NCI-H1048 (cell line): ENCODE data around the gene KRTAP5-6.

ENCODE experiments used
- DNase-seq: peaks from one replicate; lab custom pipeline; 2025; lab: John Stamatoyannopoulos, UW

Gene KRTAP5-6

GRCh38 chr11:1702506-1702905, 5.5 kb downstream of the KRTAP5-6 start:
- DNase-seq, result no peak

DNA sequence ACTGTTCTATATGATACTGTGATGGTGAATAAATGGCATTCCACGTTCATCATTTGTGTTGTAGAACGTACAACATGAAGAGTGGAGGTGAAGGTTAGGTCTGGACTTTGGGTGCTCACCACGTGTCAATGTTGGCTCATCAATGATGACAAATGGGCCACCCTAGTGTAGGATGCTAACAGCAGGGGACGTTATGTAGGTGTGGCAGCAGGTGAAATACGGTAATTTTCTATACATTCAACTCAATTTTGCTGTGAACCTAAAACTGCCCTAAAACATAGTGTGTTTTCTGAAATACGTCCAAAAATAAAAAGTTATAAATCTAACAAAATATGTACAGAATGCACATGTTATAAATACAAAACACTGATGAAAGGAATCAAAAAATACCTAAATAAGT, 6.2 kb downstream of the KRTAP5-6 start:
- no peak for DNase-seq

- no peak for DNase-seq
Measured at GRCh38 chr11:1705126-1706052, 8.4 kb downstream of the KRTAP5-6 start.

GRCh38 chr11:1706634-1707400, 9.8 kb downstream of the KRTAP5-6 start:
- no peak for DNase-seq

DNA sequence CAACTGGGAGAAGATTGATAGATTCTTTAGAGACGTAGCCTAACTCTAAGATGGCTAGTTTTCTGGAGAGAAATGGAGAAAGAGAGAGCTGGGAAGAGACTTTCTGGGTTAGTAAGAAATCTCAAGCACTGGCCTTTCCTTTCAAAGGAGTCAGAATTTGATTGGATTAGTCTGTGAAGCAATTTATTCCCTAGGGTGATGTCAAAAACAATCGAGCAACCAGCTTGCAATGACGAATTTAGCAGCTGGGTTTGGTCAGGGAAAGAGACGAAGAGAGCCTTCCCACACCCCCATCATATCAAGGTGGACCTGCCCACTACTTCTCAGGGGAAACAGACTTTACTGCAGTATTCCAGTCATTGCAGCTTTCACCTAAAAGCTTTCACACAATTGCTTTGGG, 10.8 kb downstream of the KRTAP5-6 start:
- DNase-seq, result no peak

DNA sequence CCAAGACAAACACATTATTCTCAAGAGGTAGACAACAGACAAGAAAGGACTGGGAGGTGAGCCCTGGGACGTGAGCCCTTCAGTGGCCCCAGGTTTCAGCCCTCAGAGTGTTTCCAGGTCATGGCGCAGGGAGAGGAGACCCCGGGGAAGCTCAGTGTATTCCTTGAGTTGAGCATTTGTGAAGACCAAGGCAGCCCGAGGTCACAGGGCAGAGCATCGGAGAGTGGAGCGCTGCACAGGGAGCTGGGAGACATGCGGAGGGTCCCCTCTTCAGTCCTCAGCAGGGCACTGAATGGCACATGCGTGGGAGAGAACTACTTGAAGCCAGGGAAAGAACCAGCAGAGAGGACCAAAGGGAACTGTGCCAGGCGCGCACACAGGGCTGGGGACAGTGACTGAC, 11.7 kb downstream of the KRTAP5-6 start:
- DNase-seq, result no peak

DNA sequence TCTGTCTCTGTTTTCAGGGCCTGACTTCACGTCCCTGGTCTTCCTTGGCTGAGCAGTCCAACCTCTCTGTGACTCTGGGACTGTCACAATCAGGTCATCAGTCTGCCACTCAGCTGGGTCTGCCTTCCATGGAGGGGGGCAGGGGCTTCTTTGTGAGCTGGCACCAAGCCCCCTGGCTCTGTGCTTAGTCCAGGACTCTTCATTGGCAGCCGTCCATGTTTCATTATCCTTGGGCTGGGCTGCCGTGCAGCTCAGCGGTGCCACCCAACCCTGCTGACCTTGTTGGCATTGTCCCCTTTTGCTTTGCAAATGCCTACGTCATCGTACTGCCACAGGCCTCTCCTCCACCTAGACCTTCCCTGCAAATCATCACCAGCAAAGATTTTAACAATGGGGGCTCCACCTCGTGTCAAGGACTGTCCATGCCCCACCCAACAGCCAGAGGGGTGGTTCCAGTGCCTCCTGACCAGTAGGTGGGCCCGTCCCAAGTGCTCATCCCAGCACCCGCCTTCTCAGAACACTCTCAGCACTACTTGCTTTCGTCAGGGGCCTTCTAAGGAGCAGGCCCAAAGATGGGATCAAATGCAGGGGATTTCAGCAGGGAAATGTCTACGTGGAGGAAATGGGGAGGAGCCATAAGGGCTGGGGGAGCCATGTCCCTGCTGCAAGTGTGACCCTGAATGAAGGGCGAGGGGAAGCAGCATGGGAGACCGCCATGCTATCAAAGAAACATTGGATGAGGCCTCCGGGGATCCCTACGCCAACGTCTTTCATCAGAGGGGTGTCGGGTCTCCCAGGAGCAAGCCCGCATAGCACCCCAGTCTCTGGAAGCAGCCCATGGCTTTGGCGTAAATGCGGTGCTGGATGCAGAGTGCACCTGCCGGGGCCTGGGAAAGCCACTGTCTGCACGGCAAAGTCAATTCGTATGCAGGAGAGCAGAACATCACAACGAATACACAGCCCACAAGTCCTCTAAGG, 18.2 kb downstream of the KRTAP5-6 start:
- DNase-seq, result no peak

DNA sequence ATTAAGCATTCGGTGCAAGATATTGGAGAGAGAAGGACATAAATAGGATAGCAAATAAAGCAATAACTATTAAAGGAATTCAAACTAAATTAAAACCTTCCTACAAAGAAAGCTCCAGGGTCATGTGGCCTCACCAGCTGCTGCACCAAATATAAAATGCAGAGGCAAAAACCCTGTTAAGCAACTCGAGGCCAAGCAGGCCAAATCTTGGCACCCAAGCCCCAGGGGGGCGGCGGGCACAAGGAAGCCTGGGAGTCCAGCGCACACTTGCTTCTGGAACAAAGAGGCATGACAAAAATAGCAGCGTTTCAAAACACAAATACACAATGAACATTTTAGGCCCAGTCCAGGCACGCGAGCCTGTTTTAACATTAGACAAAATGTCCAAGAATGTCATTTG, 20.8 kb downstream of the KRTAP5-6 start:
- no peak for DNase-seq

- DNase-seq, result no peak
Measured at GRCh38 chr11:1718326-1718725, 21.3 kb downstream of the KRTAP5-6 start.

DNA sequence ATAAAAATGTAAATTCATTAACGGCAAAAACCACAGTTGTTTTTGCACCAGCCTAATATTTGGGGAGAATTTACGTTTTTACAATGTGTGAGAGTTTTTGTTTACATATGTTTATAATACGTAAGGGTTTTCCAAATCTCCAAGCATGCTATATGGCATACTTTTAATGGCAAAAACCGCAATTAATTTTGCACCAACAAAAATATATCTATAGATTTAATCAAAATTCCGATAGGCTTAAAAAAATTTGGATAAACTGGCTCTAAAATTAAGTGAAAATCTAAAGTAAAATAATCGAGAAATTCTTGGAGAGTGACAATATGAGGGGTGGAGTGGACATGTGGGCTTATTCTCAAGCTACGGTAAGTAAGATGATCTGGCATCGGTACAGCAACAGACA, 22.8 kb downstream of the KRTAP5-6 start:
- DNase-seq, result no peak

- no peak for DNase-seq
Measured at GRCh38 chr11:1727096-1727690, 30.2 kb downstream of the KRTAP5-6 start.

- DNase-seq, result no peak
Measured at GRCh38 chr11:1727861-1728260, 30.9 kb downstream of the KRTAP5-6 start.

DNA sequence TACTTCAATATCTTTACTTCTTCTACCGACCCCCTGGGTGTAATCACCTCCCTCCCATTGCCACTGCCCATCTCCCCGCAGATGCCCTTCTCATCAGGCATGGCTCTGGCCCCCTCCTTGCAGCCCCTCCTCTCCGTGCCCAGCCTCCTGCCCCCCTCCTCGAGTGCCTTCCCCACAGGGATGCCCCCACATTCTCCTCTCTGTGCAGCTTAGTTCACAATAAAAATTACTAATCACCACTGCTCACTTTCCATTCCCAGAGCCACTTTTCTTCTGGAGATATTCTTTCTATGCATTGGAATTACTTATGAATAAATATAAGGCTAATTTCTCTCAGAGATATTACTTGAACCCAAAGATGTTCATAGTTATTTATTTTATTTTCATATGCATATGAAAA, 31.3 kb downstream of the KRTAP5-6 start:
- no peak for DNase-seq

- no peak for DNase-seq
Measured at GRCh38 chr11:1728931-1729691, 32.1 kb downstream of the KRTAP5-6 start.

DNA sequence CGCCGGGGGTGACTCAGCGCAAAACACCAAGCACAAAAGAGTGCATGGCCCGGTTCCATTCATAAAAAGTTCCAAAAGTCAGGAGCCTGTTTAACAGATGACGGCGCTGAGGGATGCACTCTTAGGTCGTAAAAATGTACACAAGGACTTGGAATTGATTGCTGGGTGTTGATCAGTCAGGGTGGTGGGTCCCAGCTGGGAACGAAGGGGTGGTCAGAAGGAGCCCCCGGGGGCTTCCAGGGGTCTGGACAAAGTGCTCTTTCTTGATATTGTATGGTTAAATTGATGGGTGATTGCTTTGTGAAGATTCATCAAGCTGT, 32.7 kb downstream of the KRTAP5-6 start:
- no peak for DNase-seq

GRCh38 chr11:1730059-1730629, 33.1 kb downstream of the KRTAP5-6 start:
- DNase-seq, result no peak

GRCh38 chr11:1731451-1732059, 34.6 kb downstream of the KRTAP5-6 start:
- DNase-seq, result no peak

DNA sequence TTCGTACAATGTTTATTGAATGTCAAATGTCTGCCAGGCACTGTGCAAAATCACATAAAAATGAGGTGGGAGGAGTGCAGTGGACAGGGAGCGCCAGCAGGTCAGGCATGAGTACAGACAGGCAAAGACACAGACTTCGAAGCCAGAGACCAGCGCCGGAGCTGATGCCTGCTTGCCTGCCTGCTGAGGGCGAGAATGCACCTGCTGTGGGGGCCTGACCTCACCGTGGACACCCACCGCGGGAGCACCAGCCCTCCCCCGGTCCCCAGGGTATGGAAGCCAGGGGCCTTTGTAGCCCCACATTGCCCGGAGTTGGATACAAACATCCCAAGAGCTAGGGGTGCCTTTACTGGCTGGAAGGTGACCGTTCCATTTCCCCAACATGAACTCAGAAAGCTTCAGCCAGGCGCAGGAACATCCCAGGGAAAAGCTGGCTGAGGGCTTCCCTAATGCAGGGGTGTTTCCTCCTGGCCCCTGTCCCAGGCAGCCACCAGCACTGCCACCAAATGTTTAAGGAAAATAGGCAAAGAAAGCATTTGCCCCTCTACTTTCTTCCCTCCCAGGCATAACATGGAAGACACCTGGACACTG, 35.5 kb downstream of the KRTAP5-6 start:
- no peak for DNase-seq

DNA sequence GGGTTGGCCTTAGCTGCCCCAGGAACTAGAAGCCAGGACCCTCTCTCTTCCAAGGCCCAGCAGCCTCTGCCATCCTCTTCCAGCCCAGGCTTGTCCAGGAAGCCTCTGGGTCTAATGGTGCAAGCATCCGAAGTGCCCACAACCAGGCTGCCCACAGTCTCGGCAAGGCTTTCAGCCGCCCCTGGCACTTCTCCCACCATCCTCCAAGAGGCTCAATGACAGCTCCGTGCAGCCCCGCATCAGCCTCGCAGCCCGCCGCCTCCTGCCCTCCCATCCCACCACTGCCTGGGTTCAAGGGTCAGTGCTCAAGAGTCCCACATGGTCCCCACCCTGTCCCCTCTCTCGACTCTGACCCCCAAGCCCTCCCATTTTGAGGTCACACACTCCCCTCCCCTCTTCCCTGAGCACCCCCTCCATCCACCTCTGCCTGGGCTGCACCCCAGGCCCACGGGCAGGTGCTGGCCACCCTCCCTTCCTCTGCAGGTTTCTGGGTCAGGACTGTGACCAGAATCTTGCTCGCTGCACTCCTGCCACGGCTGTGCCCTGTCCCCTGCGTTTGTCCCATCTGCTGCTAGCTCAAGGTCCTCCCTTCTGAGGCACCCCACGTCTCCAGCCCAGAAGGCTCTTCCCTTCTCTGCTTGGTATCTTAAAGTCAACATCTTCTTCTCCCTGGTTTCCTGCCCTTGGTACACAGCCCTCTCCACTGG, 36.2 kb downstream of the KRTAP5-6 start:
- no peak for DNase-seq
